Endodermal cell (in vitro differentiated cells): Measurements from ENCODE around the gene RASSF9. TPM values are rescaled to one million over a fixed set of nuclear protein-coding genes. Genes with fewer than 3 reads are reported as not detected.

Experiments
- DNase-seq: peaks from one replicate; pipeline ENCODE4 v3.0.0-alpha.2; 2017
- H3K27ac ChIP-seq: 2 replicates; pipeline ENCODE4 v1.5.1; 2013; ENCODE audit warnings: mild to moderate bottlenecking, low read depth, low read length, moderate library complexity
- H3K27me3 ChIP-seq: 2 replicates; pipeline ENCODE4 v1.6.1; 2013; ENCODE audit warnings: mild to moderate bottlenecking, low read length, moderate library complexity; ENCODE audit not compliant: insufficient read depth, control insufficient read depth, poor library complexity, severe bottlenecking
- H3K36me3 ChIP-seq: 2 replicates; pipeline ENCODE4 v1.7.0; 2013; ENCODE audit warnings: mild to moderate bottlenecking, low read length, moderate library complexity; ENCODE audit not compliant: control insufficient read depth, insufficient read depth
- H3K4me1 ChIP-seq: one replicate; pipeline ENCODE4 v1.7.0; 2013; ENCODE audit warnings: low read length; ENCODE audit not compliant: control insufficient read depth, insufficient read depth
- H3K4me3 ChIP-seq: 2 replicates; pipeline ENCODE4 v1.5.1; 2013; ENCODE audit warnings: mild to moderate bottlenecking, low read length, moderate library complexity
- H3K9ac ChIP-seq: 2 replicates; pipeline ENCODE4 v1.6.1; 2013; ENCODE audit warnings: mild to moderate bottlenecking, low read length, moderate library complexity; ENCODE audit not compliant: poor library complexity, severe bottlenecking; ENCODE audit errors: extremely low read depth
- H3K9me3 ChIP-seq: 2 replicates; pipeline ENCODE4 v1.6.1; 2013; ENCODE audit warnings: mild to moderate bottlenecking, low read length, moderate library complexity; ENCODE audit not compliant: control insufficient read depth
- H3K27ac Mint-ChIP-seq: 2 replicates; pipeline ENCODE4 v1.8.0; 2020; ENCODE audit warnings: mixed read lengths
- H3K27me3 Mint-ChIP-seq: 2 replicates; pipeline ENCODE4 v1.8.0; 2021; ENCODE audit warnings: mild to moderate bottlenecking, mixed read lengths; ENCODE audit not compliant: insufficient read depth
- H3K36me3 Mint-ChIP-seq: 2 replicates; pipeline ENCODE4 v1.8.0; 2020; ENCODE audit warnings: low read depth, mixed read lengths
- H3K4me1 Mint-ChIP-seq: 2 replicates; pipeline ENCODE4 v1.8.0; 2020; ENCODE audit warnings: mixed read lengths
- H3K4me3 Mint-ChIP-seq: 2 replicates; pipeline ENCODE4 v1.8.0; 2020; ENCODE audit warnings: mild to moderate bottlenecking, moderate library complexity, mixed read lengths
- H3K9me3 Mint-ChIP-seq: 2 replicates; pipeline ENCODE4 v1.8.0; 2020; ENCODE audit warnings: mild to moderate bottlenecking, mixed read lengths
- WGBS, 2 experiments: methylation state at CpG; one replicate each; pipeline versions ENCODE4 v1.1.5 to v1.1.7; 2013; ENCODE audit warnings: missing lambda C conversion rate in 2 of 2, mixed read lengths in 1 of 2; ENCODE audit not compliant: insufficient coverage in 1 of 2, insufficient read length in 1 of 2; 5-methylcytosine and 5-hydroxymethylcytosine counted together
- total RNA-seq, 2 donors: library from RNA; stranded (reverse); fragmentation: NEBNext Ultra II Directional in 1 of 2; extraction: Animal tissue kit (Norgen Biotek cat#: 25700) in 1 of 2; gene quantifications; 2 replicates in 1 of 2; 3 replicates in 1 of 2; pipeline ENCODE4 v1.2.1, GENCODE V29; 2021
- TF ChIP-seq, protein P1 (sequence below): fragments of 200-600 bp; sonication (generic); conservative IDR thresholded peaks from 2 replicates; pipeline ENCODE4 v1.5.0; 2021; ENCODE audit warnings: antibody characterized with exemption, mild to moderate bottlenecking

The RASSF9 gene
- total RNA-seq, 2 donors from 2014 or later: 0.99 to 1.0 TPM

DNA sequence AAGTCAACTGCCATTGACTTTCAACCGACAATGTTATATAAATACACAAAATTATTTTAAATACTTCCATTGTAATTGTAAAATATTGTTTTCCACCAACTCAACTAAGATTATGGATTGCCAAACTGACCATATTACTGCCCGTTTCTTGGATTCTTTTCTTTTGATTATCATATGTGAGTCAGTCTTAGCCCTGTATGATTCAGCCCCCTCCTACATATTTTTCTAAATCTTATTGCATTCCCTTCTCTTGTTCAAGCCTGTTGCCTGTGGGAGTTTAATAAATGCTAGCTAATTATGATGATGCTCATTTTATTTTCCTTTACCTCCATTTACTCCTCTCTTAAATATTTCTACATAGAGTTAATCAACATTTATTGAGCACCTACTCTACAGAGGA, 6.8 kb downstream of the RASSF9 start:
- Mint-ChIP-seq H3K9me3 (no peaks in the 10 kb centered on the region), H3K27me3 (no peaks in the 10 kb centered on the region), H3K4me1 (peaks cover 7% of the 10 kb centered on the region), H3K36me3 (no peaks in the 10 kb centered on the region), H3K27ac (no peak overlapping the region), H3K4me3 (no peak overlapping the region)
- Histone ChIP-seq H3K4me3 (no peak overlapping the region), H3K9ac (no peak overlapping the region), H3K27me3 (no peaks in the 10 kb centered on the region), H3K9me3 (no peaks in the 10 kb centered on the region), H3K27ac (no peak overlapping the region), H3K36me3 (no peaks in the 10 kb centered on the region), H3K4me1 (no peaks in the 10 kb centered on the region)
- WGBS, 2 experiments: 100% methylated on average over 1 to 2 of the region's 2 CpGs
- DNase-seq: no peak
- TF ChIP-seq, protein P1, sequence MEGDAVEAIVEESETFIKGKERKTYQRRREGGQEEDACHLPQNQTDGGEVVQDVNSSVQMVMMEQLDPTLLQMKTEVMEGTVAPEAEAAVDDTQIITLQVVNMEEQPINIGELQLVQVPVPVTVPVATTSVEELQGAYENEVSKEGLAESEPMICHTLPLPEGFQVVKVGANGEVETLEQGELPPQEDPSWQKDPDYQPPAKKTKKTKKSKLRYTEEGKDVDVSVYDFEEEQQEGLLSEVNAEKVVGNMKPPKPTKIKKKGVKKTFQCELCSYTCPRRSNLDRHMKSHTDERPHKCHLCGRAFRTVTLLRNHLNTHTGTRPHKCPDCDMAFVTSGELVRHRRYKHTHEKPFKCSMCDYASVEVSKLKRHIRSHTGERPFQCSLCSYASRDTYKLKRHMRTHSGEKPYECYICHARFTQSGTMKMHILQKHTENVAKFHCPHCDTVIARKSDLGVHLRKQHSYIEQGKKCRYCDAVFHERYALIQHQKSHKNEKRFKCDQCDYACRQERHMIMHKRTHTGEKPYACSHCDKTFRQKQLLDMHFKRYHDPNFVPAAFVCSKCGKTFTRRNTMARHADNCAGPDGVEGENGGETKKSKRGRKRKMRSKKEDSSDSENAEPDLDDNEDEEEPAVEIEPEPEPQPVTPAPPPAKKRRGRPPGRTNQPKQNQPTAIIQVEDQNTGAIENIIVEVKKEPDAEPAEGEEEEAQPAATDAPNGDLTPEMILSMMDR: no peak

DNA sequence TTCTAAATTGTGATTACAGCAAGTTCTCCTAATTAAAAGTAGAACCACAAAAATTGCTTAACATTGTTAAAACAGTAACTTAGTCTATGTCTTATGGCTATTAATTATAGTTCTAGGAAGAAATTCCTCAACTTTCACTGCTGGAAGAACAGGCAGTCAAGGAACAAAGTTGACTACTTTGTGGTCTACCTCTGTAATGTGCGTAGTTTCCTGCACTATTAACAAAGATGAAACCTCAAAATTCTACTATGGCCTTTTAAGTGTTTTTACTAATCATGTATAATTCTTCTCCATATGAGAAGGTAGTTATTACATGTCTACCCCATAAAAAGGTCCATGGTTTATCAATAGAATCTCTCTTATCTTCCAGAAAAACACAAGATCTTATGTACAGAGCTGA, 7.6 kb downstream of the RASSF9 start:
- H3K27ac ChIP-seq: no peak overlapping the region
- 93% methylated on average over 1 of the region's 1 CpG; no CpG with 5 or more reads in 1 of the 2 experiments for WGBS, 2 experiments
- H3K4me3 Mint-ChIP-seq: no peak overlapping the region

DNA sequence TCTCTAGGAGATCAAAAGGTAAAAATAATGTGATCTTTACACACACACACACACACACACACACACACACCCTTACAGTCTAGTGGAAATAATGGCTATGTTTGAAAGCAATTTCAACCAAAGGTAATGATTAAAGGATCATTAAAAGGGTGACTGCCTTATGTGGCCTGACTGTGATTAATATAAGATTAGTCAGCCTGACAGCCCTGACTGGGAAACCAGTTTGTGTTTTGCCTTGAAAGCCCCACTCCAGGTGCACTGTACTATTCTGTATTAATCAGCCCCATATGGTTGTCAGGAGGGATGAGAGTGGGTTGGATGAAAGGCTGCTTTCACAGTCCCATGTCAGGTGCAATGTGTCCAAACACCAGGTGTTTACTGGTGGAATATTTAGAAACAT, 10.5 kb downstream of the RASSF9 start:
- no peak overlapping the region for H3K27ac Mint-ChIP-seq
- no peaks in the 10 kb centered on the region for H3K9me3 ChIP-seq
- H3K4me3 Mint-ChIP-seq: no peak overlapping the region
- H3K4me1 Mint-ChIP-seq: peaks cover 8% of the 10 kb centered on the region
- H3K9me3 Mint-ChIP-seq: no peaks in the 10 kb centered on the region
- H3K27ac ChIP-seq: no peak overlapping the region
- no peaks in the 10 kb centered on the region for H3K27me3 ChIP-seq
- DNase-seq: no peak
- no peaks in the 10 kb centered on the region for H3K36me3 ChIP-seq
- TF ChIP-seq, protein P1: no peak
- peaks cover 3% of the 10 kb centered on the region for H3K4me1 ChIP-seq
- H3K4me3 ChIP-seq: no peak overlapping the region
- H3K9ac ChIP-seq: no peak overlapping the region
- H3K27me3 Mint-ChIP-seq: no peaks in the 10 kb centered on the region
- H3K36me3 Mint-ChIP-seq: no peaks in the 10 kb centered on the region

More for the DNA sequence above, 7.6 kb downstream of the RASSF9 start:
- Histone ChIP-seq H3K9ac (no peak overlapping the region), H3K9me3 (no peaks in the 10 kb centered on the region), H3K27me3 (no peaks in the 10 kb centered on the region), H3K4me3 (no peak overlapping the region), H3K36me3 (no peaks in the 10 kb centered on the region), H3K4me1 (no peaks in the 10 kb centered on the region)
- H3K27ac Mint-ChIP-seq: no peak overlapping the region
- TF ChIP-seq, protein P1: no peak
- no peaks in the 10 kb centered on the region for H3K4me1 Mint-ChIP-seq
- H3K27me3 Mint-ChIP-seq: no peaks in the 10 kb centered on the region
- DNase-seq: no peak
- H3K9me3 Mint-ChIP-seq: no peaks in the 10 kb centered on the region
- no peaks in the 10 kb centered on the region for H3K36me3 Mint-ChIP-seq
